ENCODE measurements around the gene TUBGCP2.

DNA sequence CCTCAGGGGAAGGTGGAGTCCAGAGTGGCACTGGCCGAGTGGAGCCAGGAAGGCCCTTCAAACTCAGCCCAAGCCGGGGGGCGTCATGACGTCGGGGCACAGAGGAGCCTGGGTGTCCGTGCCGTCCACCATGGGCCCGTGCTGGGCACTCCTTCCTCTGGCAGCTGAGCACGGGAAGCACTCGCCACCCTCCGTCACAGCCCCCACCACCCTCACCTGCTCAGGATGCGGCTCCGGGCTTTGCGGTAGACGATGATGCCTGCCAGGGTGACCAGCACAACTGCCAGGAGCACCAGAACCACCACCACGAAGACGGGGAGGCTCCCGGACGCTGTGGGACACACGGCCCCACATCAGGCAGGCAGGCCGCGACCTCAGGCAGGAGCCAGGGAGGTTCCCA, 40.1 kb downstream of the TUBGCP2 start:
- no peak for TF ChIP-seq POLR2A (IDR thresholded peaks at IDR 0.05; ENCODE audit: low read length)
- TF ChIP-seq GATA1 (IDR thresholded peaks at IDR 0.05; ENCODE audit: low read depth, low read length), result no peak

Measured in erythroblast (primary cell).